ENCODE results near the gene PEX11G.

The PEX11G gene

DNA sequence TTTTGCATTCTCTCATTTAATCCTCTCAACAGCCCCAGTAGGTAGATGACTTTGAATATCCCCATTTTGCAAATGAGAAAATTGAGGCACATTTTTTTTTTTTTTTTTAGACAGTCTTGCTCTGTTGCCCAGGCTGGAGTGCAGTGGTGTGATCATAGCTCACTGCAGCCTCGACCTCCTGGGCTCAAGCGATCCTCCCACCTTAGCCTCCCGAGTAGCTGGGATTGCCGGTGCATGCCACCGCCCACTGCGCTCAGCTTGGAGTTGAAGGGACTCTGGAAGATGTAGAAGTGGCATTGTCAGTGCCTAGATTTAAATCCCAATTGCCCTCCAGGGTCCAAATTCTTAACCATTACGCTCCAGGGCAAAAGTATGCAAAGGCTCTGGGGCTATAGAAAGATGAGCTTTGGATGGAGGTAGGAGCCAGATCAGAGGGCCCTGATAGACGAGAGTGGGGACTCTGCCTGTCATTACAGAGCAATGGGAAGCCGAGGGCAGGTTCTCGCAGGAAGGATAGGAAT, 32.8 kb upstream of the PEX11G start:
- no peak for DNase-seq

DNA sequence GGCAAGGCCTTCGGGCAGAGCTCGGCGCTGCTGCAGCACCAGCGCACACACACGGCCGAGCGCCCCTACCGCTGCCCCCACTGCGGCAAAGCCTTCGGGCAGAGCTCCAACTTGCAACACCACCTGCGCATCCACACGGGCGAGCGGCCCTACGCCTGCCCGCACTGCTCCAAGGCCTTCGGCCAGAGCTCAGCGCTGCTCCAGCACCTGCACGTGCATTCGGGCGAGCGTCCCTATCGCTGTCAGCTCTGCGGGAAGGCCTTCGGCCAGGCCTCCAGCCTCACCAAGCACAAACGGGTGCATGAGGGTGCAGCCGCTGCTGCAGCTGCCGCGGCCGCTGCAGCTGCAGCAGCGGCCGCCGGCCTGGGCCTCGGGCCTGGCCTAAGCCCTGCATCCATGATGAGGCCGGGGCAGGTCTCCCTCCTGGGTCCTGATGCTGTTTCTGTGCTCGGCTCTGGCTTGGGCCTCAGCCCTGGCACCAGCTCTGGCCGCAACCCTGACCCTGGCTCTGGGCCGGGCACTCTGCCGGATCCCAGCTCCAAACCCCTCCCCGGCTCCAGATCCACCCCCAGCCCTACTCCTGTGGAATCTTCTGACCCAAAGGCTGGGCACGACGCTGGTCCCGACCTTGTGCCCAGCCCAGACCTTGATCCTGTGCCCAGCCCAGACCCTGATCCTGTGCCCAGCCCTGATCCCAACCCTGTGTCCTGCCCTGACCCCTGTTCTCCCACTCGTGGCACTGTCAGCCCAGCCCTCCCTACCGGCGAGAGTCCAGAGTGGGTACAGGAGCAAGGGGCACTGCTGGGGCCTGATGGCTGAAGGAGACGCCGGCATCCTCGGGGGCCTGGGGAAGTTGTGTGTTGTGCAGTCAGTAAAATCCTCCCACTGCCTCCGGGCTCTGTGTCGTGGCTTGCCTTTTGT, 31.6 kb upstream of the PEX11G start:
- DNase-seq = no peak

DNA sequence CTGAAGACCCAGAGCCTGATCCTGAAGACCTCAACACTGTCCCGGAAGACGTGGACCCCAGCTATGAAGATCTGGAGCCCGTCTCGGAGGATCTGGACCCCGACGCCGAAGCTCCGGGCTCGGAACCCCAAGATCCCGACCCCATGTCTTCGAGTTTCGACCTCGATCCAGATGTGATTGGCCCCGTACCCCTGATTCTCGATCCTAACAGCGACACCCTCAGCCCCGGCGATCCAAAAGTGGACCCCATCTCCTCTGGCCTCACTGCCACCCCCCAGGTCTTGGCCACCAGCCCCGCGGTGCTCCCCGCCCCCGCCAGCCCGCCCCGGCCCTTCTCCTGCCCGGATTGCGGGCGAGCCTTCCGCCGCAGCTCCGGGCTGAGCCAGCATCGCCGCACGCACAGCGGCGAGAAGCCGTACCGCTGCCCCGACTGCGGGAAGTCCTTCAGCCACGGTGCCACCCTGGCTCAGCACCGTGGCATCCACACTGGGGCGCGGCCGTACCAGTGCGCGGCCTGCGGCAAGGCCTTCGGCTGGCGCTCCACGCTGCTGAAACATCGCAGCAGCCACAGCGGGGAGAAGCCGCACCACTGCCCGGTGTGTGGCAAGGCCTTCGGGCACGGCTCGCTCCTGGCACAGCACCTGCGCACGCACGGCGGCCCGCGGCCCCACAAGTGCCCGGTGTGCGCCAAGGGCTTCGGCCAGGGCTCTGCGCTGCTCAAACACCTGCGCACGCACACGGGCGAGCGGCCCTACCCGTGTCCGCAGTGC, 30.7 kb upstream of the PEX11G start:
- DNase-seq = no peak

DNA sequence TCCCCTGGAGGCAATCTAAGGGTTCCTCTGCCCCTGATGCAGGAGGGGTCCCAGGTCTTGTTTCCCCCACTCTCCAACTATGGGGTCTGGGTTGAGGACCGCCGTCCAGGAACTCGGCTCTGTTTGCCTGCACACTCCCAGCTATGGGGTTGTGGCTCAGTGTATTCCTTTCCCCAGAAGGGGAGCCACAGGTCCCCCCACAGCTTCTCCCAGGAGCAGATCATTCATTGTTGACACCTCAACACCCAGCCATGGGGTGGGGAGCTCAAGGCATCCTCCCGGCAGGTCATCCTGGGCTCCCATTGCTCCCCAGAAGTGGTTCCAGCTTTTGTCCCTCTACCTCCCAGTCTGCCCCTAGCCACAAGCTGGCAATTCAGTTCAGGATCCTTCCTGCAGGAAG, 28.0 kb upstream of the PEX11G start:
- DNase-seq = no peak

DNA sequence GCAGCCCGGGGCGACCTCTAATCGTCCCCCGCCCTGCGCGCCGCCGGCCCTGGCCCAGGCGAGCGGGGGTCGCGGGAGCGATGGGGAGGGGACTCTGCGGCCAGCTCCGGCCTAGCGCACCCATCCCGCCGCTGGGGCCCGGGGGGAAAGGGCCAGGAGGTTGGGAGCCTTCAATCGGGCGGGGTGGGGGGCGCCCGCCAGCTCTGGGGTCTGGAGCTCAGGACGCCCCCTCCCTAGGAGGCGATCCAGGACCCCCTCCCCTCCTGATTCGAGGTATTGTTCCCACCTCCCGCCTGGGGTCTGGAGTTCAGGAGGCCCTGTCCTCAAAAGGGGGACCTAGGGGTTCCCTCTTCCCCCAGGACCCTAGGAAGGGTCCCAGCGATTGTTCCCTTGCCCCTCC, 27.5 kb upstream of the PEX11G start:
- no peak for DNase-seq

DNA sequence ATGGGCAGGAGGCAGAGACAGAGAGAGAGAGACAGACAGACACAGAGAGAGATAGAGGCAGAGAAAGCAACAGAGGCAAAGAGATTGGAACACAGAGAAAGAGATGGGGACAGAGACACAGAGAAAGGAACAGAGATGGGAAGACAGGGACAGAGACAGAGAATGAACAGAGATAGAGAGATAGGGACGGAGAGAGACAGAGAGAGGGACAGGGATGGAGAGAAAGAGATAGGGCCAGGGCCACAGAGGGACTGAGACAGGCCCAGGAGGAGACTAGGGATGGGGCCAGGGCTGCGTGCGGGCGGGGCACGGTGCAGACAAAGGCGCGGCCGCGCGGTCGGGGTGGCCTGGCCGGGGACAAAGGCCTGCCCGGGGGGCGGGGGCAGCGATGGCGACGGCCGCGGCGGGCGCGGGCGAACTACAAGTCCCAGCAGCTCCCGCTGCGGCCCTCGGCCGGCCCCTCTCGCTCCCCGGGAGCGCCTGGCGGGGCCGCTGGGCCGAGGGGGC, 26.9 kb upstream of the PEX11G start, which contains the start of gene ZNF358:
Gene ZNF358, plus strand, starts transcription at position 459 of the 507 bp plus-strand sequence. CDS start 3,140 bp downstream, outside the sequence.
- DNase-seq = peak; percentile 81

DNA sequence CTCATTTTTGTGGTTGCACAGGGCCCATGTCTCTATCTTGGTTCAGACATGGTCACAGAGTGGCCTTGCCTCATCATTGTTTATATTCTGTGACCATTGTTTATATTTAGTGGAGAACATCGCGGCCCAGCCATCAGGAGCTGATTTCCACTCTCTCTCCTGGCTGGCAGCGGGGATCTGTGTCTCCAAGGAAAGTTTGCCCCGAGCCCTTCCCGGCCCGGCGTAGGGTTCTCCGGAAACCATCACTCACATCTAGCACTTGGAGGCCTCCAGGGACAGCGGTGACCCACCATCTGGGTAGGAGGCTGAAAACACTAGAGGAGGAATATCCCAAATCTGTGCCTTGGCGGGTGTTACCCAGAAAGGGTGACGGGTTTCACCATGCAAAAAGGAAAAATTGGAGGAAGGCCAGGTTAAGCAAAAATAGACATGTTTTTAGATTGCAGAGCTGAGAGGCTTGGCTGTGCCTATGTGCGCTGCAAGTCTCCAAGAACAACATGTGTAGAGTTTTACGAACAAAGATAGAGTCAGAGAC, 26.3 kb upstream of the PEX11G start:
- DNase-seq = no peak

DNA sequence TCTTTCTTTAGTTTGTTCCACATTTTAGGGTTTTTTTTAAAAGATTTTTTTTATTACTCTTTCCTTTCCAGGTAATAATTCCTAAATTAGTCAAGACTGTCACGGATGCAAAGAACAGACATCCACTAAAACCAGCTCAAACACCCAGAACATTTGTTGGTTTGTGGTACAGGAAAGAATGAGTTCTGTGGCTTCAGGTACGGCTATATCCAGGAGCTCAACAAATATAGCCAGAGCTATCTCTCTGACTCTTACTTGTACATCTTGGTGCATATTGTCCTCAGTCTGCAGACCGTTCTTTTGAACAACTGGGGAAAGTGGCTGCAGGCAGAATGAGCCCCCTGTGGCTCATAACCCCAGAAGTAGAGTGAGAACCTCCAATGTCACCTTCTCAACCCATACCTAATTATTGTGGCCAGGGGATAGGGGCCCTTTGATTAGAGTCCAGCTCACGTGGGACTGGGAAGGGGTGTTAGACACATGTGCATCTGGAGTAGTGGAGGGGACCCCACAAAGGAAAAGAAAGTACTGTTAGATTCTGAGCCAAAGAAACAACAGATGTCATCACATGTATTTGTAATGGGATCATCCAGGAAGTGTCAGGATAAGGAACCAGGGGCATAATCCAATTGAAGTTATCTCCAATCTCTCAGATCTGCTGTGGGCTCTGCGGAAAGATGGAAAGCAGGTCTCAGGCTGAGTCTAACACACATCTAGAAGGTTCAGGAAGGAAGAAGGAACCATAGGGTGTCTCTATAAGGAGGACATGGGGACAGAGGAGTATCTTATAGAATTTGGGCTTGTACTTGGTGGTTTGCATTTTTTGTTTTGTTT, 25.2 kb upstream of the PEX11G start:
- DNase-seq = no peak

DNA sequence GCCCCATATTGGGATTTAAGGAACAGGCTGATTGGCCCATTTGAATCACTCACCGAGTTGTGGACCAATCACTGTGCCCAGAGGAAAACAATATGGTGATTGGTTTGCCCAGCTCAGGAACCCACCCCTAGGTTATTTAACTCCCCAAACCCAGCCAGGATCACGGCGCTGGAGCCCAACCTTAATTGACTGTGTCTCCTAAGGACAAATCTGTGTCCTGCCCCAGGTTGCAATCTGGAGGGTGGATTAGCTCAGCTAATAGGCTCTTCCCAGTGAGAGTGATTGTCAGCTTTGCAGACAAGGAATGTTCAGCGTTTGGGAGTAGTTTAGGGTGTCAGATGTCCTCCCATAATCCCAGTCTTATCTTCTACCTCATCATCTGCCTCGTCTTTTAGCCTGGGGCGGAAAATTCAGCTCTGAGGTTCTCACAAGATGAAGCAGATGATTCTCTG, 23.6 kb upstream of the PEX11G start:
- no peak for DNase-seq

DNA sequence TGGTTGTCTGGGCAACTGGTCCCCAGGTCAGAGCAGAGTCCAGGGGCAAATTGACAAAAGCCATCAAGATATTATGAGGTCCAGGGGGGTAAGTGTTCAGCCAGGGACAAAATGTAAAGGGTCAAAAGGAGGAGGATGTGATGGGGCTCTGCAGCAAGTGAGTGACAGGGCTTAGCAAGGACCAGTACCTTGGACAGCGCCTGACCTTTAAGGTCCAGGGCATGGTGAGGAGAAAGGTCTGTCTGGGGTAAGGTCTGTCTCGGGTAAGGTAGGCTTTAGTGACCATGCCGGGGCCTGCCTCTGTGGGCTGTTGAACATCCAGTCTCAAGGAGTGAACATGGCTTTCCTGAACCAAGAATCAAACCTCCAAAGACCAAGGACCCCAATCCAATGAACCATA, 20.8 kb upstream of the PEX11G start:
- no peak for DNase-seq

DNA sequence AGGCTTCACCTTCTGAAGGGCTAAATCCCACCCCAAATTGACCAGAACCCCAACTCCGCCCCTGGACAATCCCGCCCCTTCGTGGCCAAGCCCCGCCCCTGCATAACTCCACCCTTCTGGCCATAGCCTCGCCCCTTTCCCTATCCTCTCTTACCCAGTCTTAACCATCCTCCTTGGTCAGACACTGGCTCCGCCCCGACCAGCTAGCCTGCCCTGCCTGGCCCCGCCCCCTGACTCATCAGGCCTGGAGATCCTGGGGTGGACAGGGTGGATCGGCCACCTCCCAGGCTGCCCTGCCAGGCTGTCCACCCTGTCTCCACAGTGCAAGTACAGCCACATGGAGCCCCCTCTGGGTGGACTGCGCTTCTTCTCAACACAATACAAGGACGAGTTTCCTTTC, 19.0 kb upstream of the PEX11G start:
- peak; percentile 54 for DNase-seq

DNA sequence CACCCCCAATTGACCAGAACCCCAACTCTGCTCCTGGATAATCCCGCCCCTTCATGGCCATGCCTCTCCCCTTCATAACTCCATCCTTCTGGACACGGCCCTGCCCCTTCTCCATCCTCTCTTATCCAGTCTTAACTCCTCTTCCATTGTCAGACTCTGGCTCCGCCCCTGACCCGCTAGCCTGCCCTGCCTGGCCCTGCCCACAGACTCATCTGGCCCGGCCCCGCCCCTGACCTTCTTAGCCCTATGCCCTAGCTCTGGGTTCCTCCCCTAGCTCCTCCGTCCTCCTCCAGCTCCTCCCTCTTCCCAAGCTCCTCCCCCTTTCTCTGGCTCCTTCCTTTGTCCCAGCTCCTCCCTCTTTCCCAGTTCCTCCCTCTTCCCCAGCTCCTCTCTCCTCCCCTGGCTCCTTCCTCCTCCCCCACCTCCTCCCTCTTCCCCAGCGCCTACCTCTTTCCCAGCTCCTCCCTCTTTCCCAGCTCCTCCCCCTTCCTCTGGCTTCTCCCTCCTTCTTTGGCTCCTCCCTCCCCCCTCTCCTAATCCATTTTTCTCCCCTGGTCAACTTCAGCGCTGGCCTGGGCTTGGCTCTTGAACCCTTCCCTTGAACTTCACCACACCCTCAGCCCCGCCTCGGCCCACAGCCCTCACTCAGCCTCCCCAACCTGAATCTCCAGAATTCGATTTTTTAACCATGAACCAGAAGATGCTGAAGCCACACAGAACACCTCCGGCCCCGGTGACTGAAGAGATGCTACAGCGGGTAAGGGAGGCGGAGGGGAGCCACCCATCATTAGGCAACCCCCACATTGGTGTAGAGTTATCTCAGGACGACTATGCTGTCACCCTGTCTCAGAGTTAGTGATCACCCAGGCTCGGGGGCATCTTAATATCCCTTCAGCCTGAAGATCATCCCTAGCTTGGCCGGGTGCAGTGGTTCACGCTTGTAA, 17.8 kb upstream of the PEX11G start:
- peak; percentile 90 for DNase-seq

DNA sequence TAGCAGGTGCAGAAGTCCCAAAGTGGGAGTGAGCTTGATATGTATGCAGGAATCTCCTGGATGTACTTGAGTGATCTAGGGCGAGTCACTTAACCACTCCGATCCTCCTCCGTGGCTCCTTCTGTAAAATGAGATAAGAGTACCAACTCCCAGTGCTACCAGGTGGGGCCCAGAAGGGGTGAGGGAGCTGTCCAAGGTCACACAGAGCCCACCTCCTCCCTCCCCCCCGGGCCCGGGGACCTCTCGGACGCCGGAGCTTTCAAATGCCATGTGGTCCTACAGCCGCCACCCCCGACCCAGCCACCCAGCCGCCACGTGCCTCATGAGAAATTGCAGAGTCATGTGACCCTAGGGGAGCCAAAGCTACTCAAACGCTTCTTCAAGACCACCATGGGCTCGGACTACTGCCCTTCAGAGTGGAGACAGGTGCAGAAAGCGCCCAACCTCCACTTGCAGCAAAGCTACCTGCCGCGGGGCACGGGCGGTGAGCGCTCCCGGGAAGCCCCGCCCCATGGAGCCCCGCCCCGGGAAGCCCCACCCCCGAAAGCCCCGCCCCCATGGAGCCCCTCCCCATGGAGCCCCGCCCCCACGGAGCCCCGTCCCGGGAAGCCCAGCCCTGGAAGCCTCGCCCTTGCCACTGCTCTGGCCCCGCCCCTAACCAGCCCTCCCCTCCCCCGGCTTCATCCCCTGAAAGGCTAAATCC, 17.0 kb upstream of the PEX11G start:
- peak; percentile 81 for DNase-seq

DNA sequence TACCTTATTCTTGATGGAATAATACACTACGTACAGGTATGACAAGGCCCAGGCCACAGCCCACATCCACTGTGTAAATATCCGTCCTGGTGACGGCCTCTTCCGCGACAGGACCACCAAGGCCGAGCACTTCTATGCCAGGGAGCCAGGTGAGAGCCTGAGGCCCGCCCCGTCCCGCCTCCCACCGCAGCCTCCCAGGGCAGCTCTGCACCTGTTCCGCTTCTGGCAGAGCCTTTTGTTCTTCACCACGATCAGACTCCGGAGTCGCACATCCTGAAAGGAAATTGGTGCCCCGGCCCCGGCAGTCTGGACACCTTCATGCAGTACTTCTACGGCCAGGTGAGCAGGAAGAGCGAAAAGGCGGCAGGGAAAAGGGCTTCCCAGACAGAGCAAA, 16.4 kb upstream of the PEX11G start:
- peak; percentile 88 for DNase-seq

DNA sequence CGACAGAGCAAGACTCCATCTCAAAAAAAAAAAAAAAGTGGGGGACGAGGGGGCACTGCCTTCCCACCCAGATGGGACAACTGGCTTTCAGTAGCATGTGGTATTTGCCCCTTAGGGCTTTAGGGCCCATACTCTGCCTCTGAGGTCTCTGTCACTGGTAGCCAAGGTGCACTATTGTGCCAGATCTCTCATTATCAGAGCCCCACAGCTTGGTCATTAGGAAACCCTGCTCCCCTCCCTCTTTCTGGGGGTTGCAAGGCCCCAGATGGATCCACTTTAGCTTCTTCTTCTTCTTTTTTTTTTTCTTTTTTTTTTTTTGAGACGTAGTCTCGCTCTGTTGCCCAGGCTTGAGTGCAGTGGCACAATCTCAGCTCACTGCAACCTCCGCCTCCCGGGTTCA, 15.8 kb upstream of the PEX11G start:
- DNase-seq = no peak

DNA sequence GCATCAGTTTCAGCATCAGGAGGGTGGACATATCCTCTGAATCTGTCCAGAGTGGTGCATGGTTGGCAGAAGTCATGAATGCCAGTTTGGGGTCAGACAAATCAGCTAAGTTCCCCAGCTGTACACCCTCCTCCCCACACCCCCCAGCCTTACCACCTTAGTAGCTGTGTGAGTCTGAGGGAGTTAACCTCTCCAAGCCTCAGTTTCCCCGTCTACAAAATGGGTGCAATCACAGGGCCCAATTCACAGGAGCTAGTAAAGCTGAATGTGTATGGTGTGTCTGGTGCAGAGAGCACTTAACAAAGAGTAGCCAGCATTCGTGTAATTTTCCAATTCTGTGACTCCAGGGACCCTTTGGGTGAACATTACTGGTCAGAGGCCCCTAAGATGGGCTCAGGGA, 13.7 kb upstream of the PEX11G start:
- DNase-seq = no peak

DNA sequence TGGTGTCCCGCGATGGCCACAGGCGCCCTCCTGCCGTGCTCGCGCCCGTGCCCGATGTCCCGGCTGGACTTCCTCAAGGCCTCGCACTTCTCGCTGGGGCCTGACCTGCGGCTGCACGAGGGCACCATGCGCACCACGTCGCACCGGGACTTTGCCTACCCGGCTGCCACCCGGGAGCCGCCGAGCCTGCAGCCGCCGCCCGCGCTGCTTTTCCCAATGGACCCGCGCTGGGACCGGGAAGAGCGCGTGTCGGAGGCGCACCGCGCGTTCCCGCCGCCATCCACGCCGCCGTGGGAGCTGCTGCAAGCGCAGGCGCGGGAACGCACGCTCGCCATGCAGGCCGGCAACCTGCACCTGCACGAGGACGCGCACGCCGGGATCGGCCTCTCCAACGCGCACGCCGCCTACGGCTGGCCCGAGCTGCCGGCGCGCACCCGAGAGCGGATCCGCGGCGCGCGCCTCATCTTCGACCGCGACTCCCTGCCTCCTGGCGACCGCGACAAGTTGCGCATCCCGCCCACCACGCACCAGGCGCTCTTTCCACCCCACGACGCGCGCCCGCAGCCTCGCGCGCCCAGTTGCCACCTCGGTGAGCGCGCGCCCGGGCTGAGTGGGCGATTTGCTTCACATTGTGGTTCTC, 12.1 kb upstream of the PEX11G start:
- peak; percentile 85 for DNase-seq

DNA sequence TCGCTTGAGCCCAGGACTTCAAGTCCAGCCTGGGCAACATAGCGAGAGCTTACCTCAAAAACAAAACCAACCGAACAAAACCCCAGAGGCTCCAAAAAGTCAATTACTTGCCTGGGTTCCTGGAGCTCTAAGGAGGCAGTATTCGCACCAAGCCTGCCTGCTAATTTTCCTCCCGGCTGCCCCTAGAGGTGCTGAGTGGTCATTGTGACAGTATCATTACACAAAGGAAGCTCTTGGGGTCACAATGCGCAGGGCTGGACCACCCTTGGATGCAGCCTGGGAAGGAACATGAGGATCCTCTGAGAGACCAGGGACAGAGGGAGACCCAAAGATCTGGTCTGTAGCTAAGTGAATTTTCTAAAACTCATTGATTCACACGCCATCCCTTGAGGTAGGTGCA, 8.5 kb upstream of the PEX11G start:
- DNase-seq = peak; percentile 6

DNA sequence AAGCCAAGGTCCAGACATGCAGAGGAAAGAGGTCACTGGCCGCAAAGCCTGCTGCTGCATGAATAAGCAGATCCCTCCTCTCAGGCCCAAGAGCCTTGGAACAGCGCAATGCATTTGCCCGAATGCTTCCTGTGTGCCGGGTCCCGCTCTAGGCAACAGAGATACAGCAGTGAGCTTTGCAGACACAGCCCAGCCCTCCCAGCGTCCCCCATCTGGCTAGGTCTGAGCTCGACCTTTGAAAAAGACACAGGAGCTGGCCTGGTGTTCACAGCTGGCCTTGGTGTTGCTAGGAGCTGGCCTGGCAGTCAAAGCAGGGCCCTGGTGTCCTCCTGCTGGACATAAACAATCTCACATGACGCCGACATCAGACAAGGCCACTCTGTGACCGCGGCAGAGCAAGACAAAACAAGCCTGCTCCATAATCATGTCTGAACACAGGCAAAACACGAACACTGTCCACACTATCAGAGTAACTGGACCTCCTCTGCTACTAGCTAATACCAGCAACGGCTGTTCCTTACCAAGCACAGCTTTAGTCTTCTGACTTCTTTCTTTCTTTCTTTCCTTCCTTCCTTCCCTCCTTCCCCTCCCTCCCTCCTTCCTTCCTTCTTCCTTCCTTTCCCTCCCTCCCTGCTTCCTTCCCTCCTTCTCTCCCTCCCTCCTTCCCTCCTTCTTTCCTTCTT, 5.7 kb upstream of the PEX11G start:
- peak; percentile 42 for DNase-seq
